Ectodermal cell (in vitro differentiated cells): Measurements from ENCODE around the gene GDPD3.

Experiments
- H3K27ac ChIP-seq: 2 replicates; pipeline ENCODE4 v1.7.0; 2013; ENCODE audit warnings: mild to moderate bottlenecking, low read depth, low read length; ENCODE audit not compliant: insufficient read depth, poor library complexity, severe bottlenecking
- H3K27me3 ChIP-seq: 2 replicates; pipeline ENCODE4 v1.7.0; 2013; ENCODE audit warnings: mild to moderate bottlenecking, low read length; ENCODE audit not compliant: insufficient read depth, control insufficient read depth, poor library complexity, severe bottlenecking
- H3K36me3 ChIP-seq: one replicate; pipeline ENCODE4 v1.7.0; 2013; ENCODE audit warnings: low read length; ENCODE audit not compliant: control insufficient read depth, insufficient read depth
- H3K4me1 ChIP-seq: one replicate; pipeline ENCODE4 v1.7.0; 2013; ENCODE audit warnings: low read length; ENCODE audit not compliant: control insufficient read depth, insufficient read depth
- H3K4me3 ChIP-seq: 2 replicates; pipeline ENCODE4 v1.7.0; 2013; ENCODE audit warnings: low read depth, low read length, control low read depth; ENCODE audit not compliant: insufficient read depth
- H3K9me3 ChIP-seq: 2 replicates; pipeline ENCODE4 v1.7.0; 2013; ENCODE audit warnings: mild to moderate bottlenecking, low read length, moderate library complexity; ENCODE audit not compliant: control insufficient read depth
- WGBS, 2 experiments: methylation state at CpG; one replicate each; pipeline ENCODE4 v1.1.7; 2013; ENCODE audit warnings: missing lambda C conversion rate in 2 of 2; 5-methylcytosine and 5-hydroxymethylcytosine counted together

The GDPD3 gene

DNA sequence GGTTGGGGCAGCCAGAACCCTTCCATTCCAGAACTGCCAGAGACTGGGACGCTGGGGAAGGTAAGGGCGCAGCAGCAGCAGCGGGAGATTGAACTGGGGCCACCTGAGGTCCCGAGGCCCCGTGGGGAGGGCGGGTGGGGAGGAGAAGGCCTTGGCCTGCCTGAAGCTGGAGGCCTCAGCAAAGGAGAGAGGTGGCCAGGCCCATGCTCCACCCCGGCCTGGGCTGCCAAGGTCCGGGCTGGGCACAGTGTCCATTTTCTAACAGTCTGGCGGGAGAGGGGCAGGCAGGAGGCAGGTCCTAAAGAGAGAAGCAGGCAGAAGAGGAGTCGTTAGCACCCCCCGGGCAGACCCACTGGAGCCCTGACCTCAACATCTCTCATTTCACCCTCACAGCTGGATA is 1.1 kb upstream of the GDPD3 start:
- H3K36me3 ChIP-seq: peaks cover 12% of the 10 kb centered on the region
- H3K9me3 ChIP-seq: no peaks in the 10 kb centered on the region
- H3K4me1 ChIP-seq: no peaks in the 10 kb centered on the region
- no peak overlapping the region for H3K27ac ChIP-seq
- H3K27me3 ChIP-seq: no peaks in the 10 kb centered on the region
- 85 to 90% methylated on average over 11 of the region's 11 CpGs for WGBS, 2 experiments
- no peak overlapping the region for H3K4me3 ChIP-seq

DNA sequence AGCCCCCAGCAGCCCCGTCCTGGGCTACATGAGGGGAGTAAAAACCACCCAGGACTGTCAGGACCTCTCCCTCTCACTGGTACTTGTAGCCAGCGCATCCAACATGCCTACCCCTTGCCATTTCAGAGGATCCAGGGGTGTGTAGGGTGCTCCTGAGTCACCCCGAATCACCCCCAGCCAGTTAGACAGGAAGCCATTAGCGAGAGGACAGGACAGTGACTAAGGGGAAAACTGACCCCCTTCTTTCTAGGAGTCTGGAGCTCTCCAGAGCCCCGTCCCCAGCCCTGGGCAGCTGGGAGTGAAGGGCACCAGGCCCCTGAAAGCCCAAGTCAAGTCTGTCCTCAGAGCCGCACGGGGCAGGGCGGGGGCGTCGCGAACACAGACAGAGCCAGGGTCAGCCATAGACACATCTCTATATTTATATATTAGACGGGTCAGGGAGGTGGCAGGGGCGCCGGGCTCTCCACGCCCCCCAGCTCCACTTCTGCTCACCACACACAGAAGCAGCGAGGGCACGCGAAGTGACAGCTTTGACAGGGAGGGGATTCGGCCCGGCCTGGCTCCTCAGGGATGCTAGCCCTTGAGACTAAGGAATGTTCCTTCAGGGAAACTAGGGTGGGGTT is 485 bp upstream of the GDPD3 start:
- 92 to 95% methylated on average over 20 of the region's 20 CpGs for WGBS, 2 experiments
- Histone ChIP-seq H3K4me1 (no peaks in the 10 kb centered on the region), H3K27me3 (no peaks in the 10 kb centered on the region), H3K36me3 (peaks cover 12% of the 10 kb centered on the region), H3K27ac (no peak overlapping the region), H3K4me3 (no peak overlapping the region), H3K9me3 (no peaks in the 10 kb centered on the region)

- WGBS, 2 experiments: 75 to 77% methylated on average over 29 of the region's 29 CpGs
These were observed 923 bp downstream of the GDPD3 start for GRCh38 chr16:30112197-30113030.

DNA sequence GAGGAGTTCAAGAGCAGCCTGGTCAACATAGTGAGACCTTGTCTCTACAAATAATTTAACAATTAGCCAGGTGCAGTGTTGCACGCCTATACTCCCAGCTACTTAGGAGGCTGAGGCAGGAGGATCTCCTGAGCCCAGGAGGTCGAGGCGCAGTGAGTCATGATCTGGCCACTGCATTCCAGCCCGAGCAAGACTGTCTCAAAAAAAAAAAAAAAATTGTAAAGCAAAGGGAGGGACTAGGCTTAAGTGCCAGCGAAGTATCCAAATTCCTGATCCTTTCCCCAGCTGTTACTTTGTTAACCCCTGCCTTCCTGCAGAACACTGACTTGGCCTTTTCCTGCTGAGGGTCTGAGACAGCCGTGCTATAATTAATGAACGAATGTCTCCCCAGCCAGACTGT is 2.7 kb downstream of the GDPD3 start:
- H3K4me1 ChIP-seq: no peaks in the 10 kb centered on the region
- no peak overlapping the region for H3K4me3 ChIP-seq
- 74 to 81% methylated on average over 7 of the region's 7 CpGs for WGBS, 2 experiments

More at GRCh38 chr16:30112197-30113030, 923 bp downstream of the GDPD3 start:
- Histone ChIP-seq H3K4me3 (no peak overlapping the region), H3K9me3 (no peaks in the 10 kb centered on the region), H3K27me3 (no peaks in the 10 kb centered on the region), H3K27ac (no peak overlapping the region), H3K36me3 (peaks cover 4% of the 10 kb centered on the region), H3K4me1 (no peaks in the 10 kb centered on the region)

GRCh38 chr16:30108059-30108850 is 5.1 kb downstream of the GDPD3 start:
- Histone ChIP-seq H3K36me3 (no peaks in the 10 kb centered on the region), H3K9me3 (no peaks in the 10 kb centered on the region), H3K27ac (no peak overlapping the region), H3K4me3 (no peak overlapping the region), H3K4me1 (no peaks in the 10 kb centered on the region), H3K27me3 (no peaks in the 10 kb centered on the region)
- 94 to 95% methylated on average over 15 of the region's 15 CpGs for WGBS, 2 experiments

More for the DNA sequence above, 2.7 kb downstream of the GDPD3 start:
- Histone ChIP-seq H3K27ac (no peak overlapping the region), H3K9me3 (no peaks in the 10 kb centered on the region), H3K27me3 (no peaks in the 10 kb centered on the region), H3K36me3 (no peaks in the 10 kb centered on the region)

DNA sequence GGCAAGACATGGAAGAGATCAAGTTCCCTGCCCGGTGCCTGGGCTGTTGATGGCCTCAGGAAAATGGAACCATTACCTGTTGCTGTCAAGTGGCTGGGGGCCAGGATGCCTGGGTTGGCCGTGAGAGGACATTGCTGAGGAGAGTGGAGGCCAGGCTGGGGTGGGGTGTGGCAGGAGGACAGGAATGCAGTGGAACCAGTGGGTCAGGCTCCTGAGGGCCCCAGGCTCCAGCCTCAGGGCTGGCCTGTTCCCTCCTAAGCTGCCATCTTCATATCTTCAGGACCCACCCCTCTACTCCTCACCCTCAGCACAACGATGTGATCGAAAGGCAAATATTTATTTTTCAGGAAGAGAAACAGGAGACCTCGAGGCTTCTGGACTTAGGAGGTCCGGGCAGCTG is 8.8 kb downstream of the GDPD3 start:
- WGBS, 2 experiments: 95 to 96% methylated on average over 6 of the region's 6 CpGs
- H3K9me3 ChIP-seq: no peaks in the 10 kb centered on the region
- no peak overlapping the region for H3K4me3 ChIP-seq
- no peak overlapping the region for H3K27ac ChIP-seq
- no peaks in the 10 kb centered on the region for H3K4me1 ChIP-seq
- H3K36me3 ChIP-seq: no peaks in the 10 kb centered on the region
- H3K27me3 ChIP-seq: no peaks in the 10 kb centered on the region

GRCh38 chr16:30104090-30104489 is 9.2 kb downstream of the GDPD3 start:
- Histone ChIP-seq H3K4me1 (no peaks in the 10 kb centered on the region), H3K27me3 (no peaks in the 10 kb centered on the region), H3K27ac (no peak overlapping the region), H3K36me3 (no peaks in the 10 kb centered on the region), H3K9me3 (no peaks in the 10 kb centered on the region), H3K4me3 (no peak overlapping the region)
- 86 to 92% methylated on average over 4 of the region's 4 CpGs for WGBS, 2 experiments

DNA sequence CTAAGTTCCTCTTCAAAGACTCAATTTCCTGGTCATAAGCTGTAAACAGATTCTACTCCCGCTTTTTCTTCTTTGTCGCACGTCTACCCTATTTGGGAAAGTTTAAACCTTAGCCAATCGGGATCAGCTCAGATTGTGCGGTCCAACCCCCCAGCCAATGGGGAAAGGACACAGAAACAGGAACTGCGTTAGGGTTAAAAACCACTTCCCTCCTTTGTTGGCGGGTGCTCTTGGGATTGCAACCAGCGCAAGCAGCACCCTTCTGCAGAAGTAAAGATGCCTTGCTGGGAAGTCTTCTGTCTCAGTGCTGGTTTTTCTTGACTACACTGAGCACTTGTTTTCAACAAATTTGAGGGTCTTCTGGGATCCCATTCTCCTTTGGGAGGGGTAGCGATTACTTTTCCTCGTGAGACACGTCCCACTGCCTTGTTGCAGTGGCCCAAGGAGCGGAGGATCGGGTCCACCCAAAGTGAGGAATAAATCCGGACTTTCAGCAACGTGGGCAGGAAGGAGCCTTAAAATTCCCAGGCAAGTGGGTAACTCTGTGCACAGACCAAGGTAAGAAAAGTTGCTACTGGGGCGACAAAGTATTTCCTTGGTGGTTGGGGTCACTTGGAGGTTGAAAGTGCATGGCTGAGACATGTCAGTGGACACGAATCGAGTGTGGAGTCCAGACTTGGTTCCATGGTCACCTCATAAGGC is 16.3 kb downstream of the GDPD3 start:
- Histone ChIP-seq H3K9me3 (peaks cover 3% of the 10 kb centered on the region), H3K27me3 (no peaks in the 10 kb centered on the region), H3K27ac (no peak overlapping the region), H3K36me3 (no peaks in the 10 kb centered on the region), H3K4me1 (peaks cover 15% of the 10 kb centered on the region), H3K4me3 (peak overlapping the region; percentile 25)
- WGBS, 2 experiments: 96 to 97% methylated on average over 18 of the region's 18 CpGs

- WGBS, 2 experiments: 12 to 13% methylated on average over 77 of the region's 77 CpGs
- Histone ChIP-seq H3K27me3 (no peaks in the 10 kb centered on the region), H3K4me3 (peak within 1 kb of the TSS; percentile 31), H3K36me3 (no peaks in the 10 kb centered on the region), H3K4me1 (peaks cover 15% of the 10 kb centered on the region), H3K27ac (peak within 1 kb of the TSS; percentile 79), H3K9me3 (peaks cover 3% of the 10 kb centered on the region)
These were observed 17.1 kb downstream of the GDPD3 start, which contains the start of gene YPEL3 for GRCh38 chr16:30096105-30096861. Gene YPEL3 (minus strand): TSS chr16:30096213. CDS start chr16:30095482, 731 bp downstream.
